AG04450 (cell line): ENCODE results near the gene VGLL4. TPM values are rescaled to one million over a fixed set of nuclear protein-coding genes. Genes with fewer than 3 reads are reported as not detected.

Source experiments
- CTCF ChIA-PET: fragments of 300-600, 350-600 bp; formaldehyde crosslinking; extraction: SDS; loops from one replicate; lab custom pipeline; 2022; ENCODE audit warnings: antibody characterized with exemption, inconsistent platforms; lab: Charles Lee
- POLR2A ChIA-PET: fragments of 350-600 bp; formaldehyde crosslinking; extraction: SDS; loops from one replicate; lab custom pipeline; 2021; ENCODE audit warnings: antibody characterized with exemption, inconsistent platforms; lab: Yijun Ruan, JAX
- DNase-seq: peaks from one replicate; pipeline ENCODE4 v3.0.0-alpha.2; 2011; ENCODE audit warnings: low read depth, low spot score
- H3K27ac ChIP-seq: one replicate; pipeline ENCODE4 v1.5.1; 2012; ENCODE audit warnings: low read depth, low read length, control low read depth
- H3K27me3 ChIP-seq: one replicate; pipeline ENCODE4 v1.6.0; 2012; ENCODE audit warnings: low read length; ENCODE audit not compliant: control insufficient read depth, insufficient read depth
- H3K4me3 ChIP-seq: 2 replicates; pipeline ENCODE4 v1.5.1; 2011; ENCODE audit warnings: mild to moderate bottlenecking, low read depth, low read length, control low read depth
- H3K9me3 ChIP-seq: 2 replicates; pipeline ENCODE4 v1.5.1; 2012; ENCODE audit warnings: low read length; ENCODE audit not compliant: control insufficient read depth, insufficient read depth
- CTCF ChIP-seq: IDR thresholded peaks from 2 replicates; pipeline ENCODE4 v1.5.1; 2011; ENCODE audit warnings: low read depth, low read length, control low read depth, inconsistent platforms
- polyA plus RNA-seq: library from polyadenylated mRNA; depleted of rRNA; stranded (reverse); fragments of >200 nt; gene quantifications from 2 replicates; pipeline ENCODE4 v1.2.3, GENCODE V29; 2011

VGLL4 gene
- polyA plus RNA-seq, 1 experiment: 30.5 TPM

GRCh38 chr3:11619461-11619860 is 24.3 kb downstream of the VGLL4 start:
- Histone ChIP-seq H3K9me3 (no peaks in the 10 kb centered on the region), H3K27me3 (no peaks in the 10 kb centered on the region), H3K4me3 (no peak overlapping the region), H3K27ac (no peak overlapping the region)
- ChIA-PET POLR2A (no interaction called here), CTCF (interaction anchor here (1.6 kb wide), 1 partner anchor 239 kb away, joined by 4 read pairs; no protein-coding TSS in a partner anchor)
- no peak for DNase-seq
- no peak for TF ChIP-seq CTCF

GRCh38 chr3:11618904-11619303 is 24.8 kb downstream of the VGLL4 start:
- no peak for TF ChIP-seq CTCF
- Histone ChIP-seq H3K27ac (no peak overlapping the region), H3K27me3 (no peaks in the 10 kb centered on the region), H3K4me3 (no peak overlapping the region), H3K9me3 (no peaks in the 10 kb centered on the region)
- ChIA-PET POLR2A (no interaction called here), CTCF (interaction anchor here (1.6 kb wide), 1 partner anchor 239 kb away, joined by 4 read pairs; no protein-coding TSS in a partner anchor)
- DNase-seq: no peak

GRCh38 chr3:11616551-11616950 is 27.2 kb downstream of the VGLL4 start:
- Histone ChIP-seq H3K9me3 (no peaks in the 10 kb centered on the region), H3K27me3 (no peaks in the 10 kb centered on the region), H3K27ac (peak overlapping the region; percentile 24), H3K4me3 (no peak overlapping the region)
- CTCF ChIA-PET: no interaction called here
- no peak for TF ChIP-seq CTCF
- no peak for DNase-seq
- POLR2A ChIA-PET: no interaction called here

- TF ChIP-seq CTCF: no peak
- CTCF ChIA-PET: no interaction called here
- Histone ChIP-seq H3K27ac (no peak overlapping the region), H3K9me3 (no peaks in the 10 kb centered on the region), H3K27me3 (no peaks in the 10 kb centered on the region), H3K4me3 (no peak overlapping the region)
- POLR2A ChIA-PET: interaction anchor here (0.6 kb wide), 1 partner anchor 16 kb away, joined by 4 read pairs; no protein-coding TSS in a partner anchor
- no peak for DNase-seq
Observed at GRCh38 chr3:11613851-11614487, 29.7 kb downstream of the VGLL4 start.

- no peak for TF ChIP-seq CTCF
- no peak for DNase-seq
- no peak overlapping the region for H3K4me3 ChIP-seq
- no peaks in the 10 kb centered on the region for H3K27me3 ChIP-seq
- POLR2A ChIA-PET: interaction anchor here (1.2 kb wide), 1 partner anchor 29 kb away, joined by 3 read pairs; no protein-coding TSS in a partner anchor
- H3K27ac ChIP-seq: no peak overlapping the region
- CTCF ChIA-PET: no interaction called here
- H3K9me3 ChIP-seq: no peaks in the 10 kb centered on the region
Observed at GRCh38 chr3:11613319-11613718, 30.4 kb downstream of the VGLL4 start.
